SK-N-SH treated with all-trans-retinoic acid at 6 μM for 48 hours (cell line): ENCODE results near the gene GALNT5.
"Not testable (repeated sequence)": the region's sequence is repeated elsewhere in the genome, so short reads cannot be mapped to it uniquely, and the experiment has no call there.

Experiments
- ATAC-seq: fragments of 200-7000 bp; cut with Tn5 transposase; 3 replicates; pipeline ENCODE4 v1.9.1; 2020; ENCODE audit warnings: mild to moderate bottlenecking, moderate library complexity
- ARNTL ChIP-seq: fragments of 450-650 bp; formaldehyde crosslinking; IDR thresholded peaks from 2 replicates; pipeline ENCODE4 v1.5.0; 2020; ENCODE audit warnings: low read depth, mild to moderate bottlenecking, moderate library complexity, borderline replicate concordance
- CREB5 ChIP-seq: fragments of 250-450 bp; sonication (Bioruptor Pico); IDR thresholded peaks from 2 replicates; pipeline ENCODE4 v1.5.1; 2020; ENCODE audit warnings: low read depth, mild to moderate bottlenecking, moderate library complexity
- CSDC2 ChIP-seq: fragments of 250-450 bp; sonication (Bioruptor Pico); IDR thresholded peaks from 2 replicates; pipeline ENCODE4 v1.5.0; 2020; ENCODE audit warnings: mild to moderate bottlenecking, moderate library complexity
- CSRNP3 ChIP-seq: fragments of 250-450 bp; sonication (Bioruptor Pico); IDR thresholded peaks from 2 replicates; pipeline ENCODE4 v1.5.1; 2021; ENCODE audit warnings: mild to moderate bottlenecking, moderate library complexity
- ESRRG ChIP-seq: fragments of 250-450 bp; sonication (Bioruptor Pico); IDR thresholded peaks from 2 replicates; pipeline ENCODE4 v1.6.1; 2021; ENCODE audit warnings: mild to moderate bottlenecking
- GLIS3 ChIP-seq: fragments of 250-450 bp; sonication (Bioruptor Pico); IDR thresholded peaks from 2 replicates; pipeline ENCODE4 v1.5.0; 2020; ENCODE audit warnings: mild to moderate bottlenecking, moderate library complexity
- ISL1 ChIP-seq: fragments of 250-450 bp; sonication (Bioruptor Pico); IDR thresholded peaks from 2 replicates; pipeline ENCODE4 v2.1.2; 2022; ENCODE audit warnings: mild to moderate bottlenecking, moderate library complexity
- OSR1 ChIP-seq: fragments of 250-450 bp; sonication (Bioruptor Pico); IDR thresholded peaks from 2 replicates; pipeline ENCODE4 v1.8.0; 2022; ENCODE audit warnings: moderate library complexity, mild to moderate bottlenecking, inconsistent platforms
- PATZ1 ChIP-seq: fragments of 250-450 bp; sonication (Bioruptor Pico); IDR thresholded peaks from 2 replicates; pipeline ENCODE4 v1.8.0; 2020; ENCODE audit warnings: mild to moderate bottlenecking, moderate library complexity, borderline replicate concordance
- POU6F1 ChIP-seq: fragments of 250-450 bp; sonication (Bioruptor Pico); IDR thresholded peaks from 2 replicates; pipeline ENCODE4 v1.8.0; 2021; ENCODE audit warnings: low read depth, mild to moderate bottlenecking, moderate library complexity, borderline replicate concordance
- PPARA ChIP-seq: fragments of 250-450 bp; sonication (Bioruptor Pico); IDR thresholded peaks from 2 replicates; pipeline ENCODE4 v1.5.0; 2020; ENCODE audit warnings: mild to moderate bottlenecking, borderline replicate concordance
- RARB ChIP-seq: fragments of 250-450 bp; sonication (Bioruptor Pico); IDR thresholded peaks from 2 replicates; pipeline ENCODE4 v1.8.0; 2021; ENCODE audit warnings: mild to moderate bottlenecking, moderate library complexity
- SNAI2 ChIP-seq: fragments of 250-450 bp; sonication (Bioruptor Pico); IDR thresholded peaks from 2 replicates; pipeline ENCODE4 v1.5.0; 2020; ENCODE audit warnings: mild to moderate bottlenecking, moderate library complexity
- TCF4 ChIP-seq: fragments of 250-450 bp; sonication (Bioruptor Pico); IDR thresholded peaks from 2 replicates; pipeline ENCODE4 v1.8.0; 2021; ENCODE audit warnings: mild to moderate bottlenecking, moderate library complexity, borderline replicate concordance
- TOX ChIP-seq: fragments of 250-450 bp; sonication (Bioruptor Pico); IDR thresholded peaks from 2 replicates; pipeline ENCODE4 v1.8.0; 2021; ENCODE audit warnings: mild to moderate bottlenecking, moderate library complexity, borderline replicate concordance
- TSHZ2 ChIP-seq: fragments of 250-450 bp; sonication (Bioruptor Pico); IDR thresholded peaks from 2 replicates; pipeline ENCODE4 v1.5.0; 2020; ENCODE audit warnings: mild to moderate bottlenecking, moderate library complexity
- ZFP3 ChIP-seq: fragments of 250-450 bp; sonication (Bioruptor Pico); IDR thresholded peaks from 2 replicates; pipeline ENCODE4 v1.5.0; 2020; ENCODE audit warnings: mild to moderate bottlenecking, moderate library complexity
- ZFP30 ChIP-seq: fragments of 450-650 bp; formaldehyde crosslinking; IDR thresholded peaks from 2 replicates; pipeline ENCODE4 v1.5.0; 2022; ENCODE audit warnings: mild to moderate bottlenecking, moderate library complexity
- ZNF565 ChIP-seq: fragments of 450-650 bp; formaldehyde crosslinking; conservative IDR thresholded peaks from 2 replicates; pipeline ENCODE4 v1.5.0; 2020; ENCODE audit warnings: low read depth, mild to moderate bottlenecking, moderate library complexity
- ZNF70 ChIP-seq: fragments of 450-650 bp; formaldehyde crosslinking; IDR thresholded peaks from 2 replicates; pipeline ENCODE4 v1.5.0; 2020; ENCODE audit warnings: mild to moderate bottlenecking, moderate library complexity
- ZNF8 ChIP-seq: fragments of 450-650 bp; formaldehyde crosslinking; IDR thresholded peaks from 2 replicates; pipeline ENCODE4 v1.5.0; 2020; ENCODE audit warnings: mild to moderate bottlenecking, moderate library complexity

GALNT5 gene

GRCh38 chr2:157269922-157270321 lies 12.4 kb downstream of the GALNT5 start:
- no peak for TF ChIP-seq TOX (CRISPR knock-in tag)
- no peak for ATAC-seq

GRCh38 chr2:157271590-157272203 lies 14.2 kb downstream of the GALNT5 start:
- no peak for TF ChIP-seq ISL1 (CRISPR knock-in tag)
- TF ChIP-seq POU6F1 (CRISPR knock-in tag), result no peak
- no peak for TF ChIP-seq PPARA (CRISPR knock-in tag)
- TF ChIP-seq SNAI2, result no peak
- TF ChIP-seq ZFP30 (CRISPR knock-in tag), result no peak
- no peak for TF ChIP-seq CSDC2 (CRISPR knock-in tag)
- TF ChIP-seq ZNF8 (CRISPR knock-in tag), result no peak
- TF ChIP-seq ZNF70, result no peak
- no peak for TF ChIP-seq CREB5 (CRISPR knock-in tag)
- TF ChIP-seq ZFP3, result no peak
- TF ChIP-seq TSHZ2 (CRISPR knock-in tag), result no peak
- no peak for TF ChIP-seq ZNF565
- no peak for TF ChIP-seq RARB (CRISPR knock-in tag)
- no peak for TF ChIP-seq TOX (CRISPR knock-in tag)
- no peak for TF ChIP-seq CSRNP3
- TF ChIP-seq GLIS3 (CRISPR knock-in tag), result no peak
- no peak for TF ChIP-seq PATZ1 (CRISPR knock-in tag)
- no peak for TF ChIP-seq ARNTL (CRISPR knock-in tag)
- ATAC-seq, result no peak

GRCh38 chr2:157279311-157279710 lies 21.8 kb downstream of the GALNT5 start:
- not testable (repeated sequence) for ATAC-seq

- TF ChIP-seq PPARA (CRISPR knock-in tag), result no peak
- TF ChIP-seq ZNF8 (CRISPR knock-in tag), result no peak
- TF ChIP-seq CREB5 (CRISPR knock-in tag), result no peak
- TF ChIP-seq ESRRG (CRISPR knock-in tag), result no peak
- no peak for TF ChIP-seq OSR1 (CRISPR knock-in tag)
- TF ChIP-seq POU6F1 (CRISPR knock-in tag), result no peak
- TF ChIP-seq ISL1 (CRISPR knock-in tag), result no peak
- TF ChIP-seq TCF4 (CRISPR knock-in tag), result no peak
- no peak for TF ChIP-seq GLIS3 (CRISPR knock-in tag)
- TF ChIP-seq CSDC2 (CRISPR knock-in tag), result no peak
- no peak for TF ChIP-seq ZNF70
Observed at GRCh38 chr2:157281316-157281715, 23.8 kb downstream of the GALNT5 start.

More at GRCh38 chr2:157281316-157281715, 23.8 kb downstream of the GALNT5 start:
- ATAC-seq, result no peak
